ENCODE data around the gene RIC8B.
A peak's percentile ranks its signal among the peaks of the same experiment; 100 is the strongest.
"Not testable (repeated sequence)": the region's sequence is repeated elsewhere in the genome, so short reads cannot be mapped to it uniquely, and the experiment has no call there.

The RIC8B gene

DNA sequence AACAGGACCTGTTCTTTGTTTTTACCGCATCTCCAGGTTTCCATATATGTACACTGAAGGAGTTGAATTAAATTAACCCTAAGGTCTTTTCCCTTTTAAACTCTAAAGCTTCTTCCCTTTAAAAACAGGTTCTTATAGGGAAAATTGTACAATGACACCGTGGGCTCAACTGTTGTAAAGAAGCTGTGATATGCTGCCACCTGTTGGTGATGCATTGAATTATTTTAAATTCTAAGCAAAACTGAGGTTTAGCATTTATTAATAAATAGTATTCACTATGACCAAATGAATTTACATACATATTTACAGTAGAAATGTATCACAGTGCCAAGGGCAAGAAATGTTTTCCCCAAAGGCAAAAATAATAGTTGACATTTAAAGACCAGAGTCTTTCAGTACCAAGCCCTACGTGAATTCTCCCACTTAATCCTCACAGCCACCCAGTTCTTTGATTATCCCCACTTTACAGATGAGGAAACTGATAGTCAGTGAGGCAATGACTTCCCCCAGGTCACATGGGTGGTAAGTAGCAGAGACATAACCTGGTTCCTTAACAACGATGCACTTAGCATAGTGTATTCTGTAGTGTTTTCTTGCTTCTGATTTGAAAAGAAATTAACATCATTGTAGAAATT, 145.5 kb downstream of the RIC8B start:
- no peak overlapping the region for H3K4me3 ChIP-seq (ENCODE audit: low read depth, low read length)
- TF ChIP-seq, protein P1, sequence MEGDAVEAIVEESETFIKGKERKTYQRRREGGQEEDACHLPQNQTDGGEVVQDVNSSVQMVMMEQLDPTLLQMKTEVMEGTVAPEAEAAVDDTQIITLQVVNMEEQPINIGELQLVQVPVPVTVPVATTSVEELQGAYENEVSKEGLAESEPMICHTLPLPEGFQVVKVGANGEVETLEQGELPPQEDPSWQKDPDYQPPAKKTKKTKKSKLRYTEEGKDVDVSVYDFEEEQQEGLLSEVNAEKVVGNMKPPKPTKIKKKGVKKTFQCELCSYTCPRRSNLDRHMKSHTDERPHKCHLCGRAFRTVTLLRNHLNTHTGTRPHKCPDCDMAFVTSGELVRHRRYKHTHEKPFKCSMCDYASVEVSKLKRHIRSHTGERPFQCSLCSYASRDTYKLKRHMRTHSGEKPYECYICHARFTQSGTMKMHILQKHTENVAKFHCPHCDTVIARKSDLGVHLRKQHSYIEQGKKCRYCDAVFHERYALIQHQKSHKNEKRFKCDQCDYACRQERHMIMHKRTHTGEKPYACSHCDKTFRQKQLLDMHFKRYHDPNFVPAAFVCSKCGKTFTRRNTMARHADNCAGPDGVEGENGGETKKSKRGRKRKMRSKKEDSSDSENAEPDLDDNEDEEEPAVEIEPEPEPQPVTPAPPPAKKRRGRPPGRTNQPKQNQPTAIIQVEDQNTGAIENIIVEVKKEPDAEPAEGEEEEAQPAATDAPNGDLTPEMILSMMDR (IDR thresholded peaks at IDR 0.05; ENCODE audit: low read depth, low read length) = peak; percentile 28; the same call in 1 of the 2 replicates

DNA sequence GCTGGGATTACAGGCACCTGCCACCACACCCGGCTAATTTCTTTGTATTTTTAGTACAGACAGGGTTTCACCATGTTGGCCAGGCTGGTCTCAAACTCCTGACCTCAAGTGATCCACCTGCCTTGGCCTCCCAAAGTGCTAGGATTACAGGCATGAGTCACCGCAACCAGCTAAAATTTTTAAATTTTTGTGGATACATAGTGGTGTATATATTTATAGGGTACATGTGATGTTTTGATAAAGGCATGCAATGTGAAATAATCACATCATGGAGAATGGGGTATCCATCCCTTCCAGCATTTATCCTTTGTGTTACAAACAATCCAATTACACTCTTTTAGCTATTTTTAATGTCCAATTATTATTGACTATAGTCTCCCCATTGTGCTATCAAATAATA, 147.5 kb downstream of the RIC8B start:
- H3K4me3 ChIP-seq (ENCODE audit: low read depth, low read length) = not testable (repeated sequence)

DNA sequence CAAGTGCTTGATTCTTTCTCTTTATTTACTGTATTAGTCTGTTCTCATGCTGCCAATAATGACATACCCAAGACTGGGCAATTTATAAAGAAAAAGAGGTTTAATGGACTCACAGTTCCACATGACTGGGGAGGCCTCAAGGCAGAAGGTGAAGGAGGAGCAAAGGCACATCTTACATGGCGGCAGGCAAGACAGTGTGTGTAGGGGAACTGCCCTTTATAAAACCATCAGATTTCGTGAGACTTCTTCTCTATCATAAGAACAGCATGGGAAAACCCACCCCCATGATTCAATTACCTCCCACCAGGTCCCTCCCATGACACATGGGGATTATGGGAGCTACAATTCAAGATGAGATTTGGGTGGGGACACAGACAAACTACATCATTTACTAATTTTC, 149.1 kb downstream of the RIC8B start:
- not testable (repeated sequence) for H3K4me3 ChIP-seq (ENCODE audit: low read depth, low read length)

DNA sequence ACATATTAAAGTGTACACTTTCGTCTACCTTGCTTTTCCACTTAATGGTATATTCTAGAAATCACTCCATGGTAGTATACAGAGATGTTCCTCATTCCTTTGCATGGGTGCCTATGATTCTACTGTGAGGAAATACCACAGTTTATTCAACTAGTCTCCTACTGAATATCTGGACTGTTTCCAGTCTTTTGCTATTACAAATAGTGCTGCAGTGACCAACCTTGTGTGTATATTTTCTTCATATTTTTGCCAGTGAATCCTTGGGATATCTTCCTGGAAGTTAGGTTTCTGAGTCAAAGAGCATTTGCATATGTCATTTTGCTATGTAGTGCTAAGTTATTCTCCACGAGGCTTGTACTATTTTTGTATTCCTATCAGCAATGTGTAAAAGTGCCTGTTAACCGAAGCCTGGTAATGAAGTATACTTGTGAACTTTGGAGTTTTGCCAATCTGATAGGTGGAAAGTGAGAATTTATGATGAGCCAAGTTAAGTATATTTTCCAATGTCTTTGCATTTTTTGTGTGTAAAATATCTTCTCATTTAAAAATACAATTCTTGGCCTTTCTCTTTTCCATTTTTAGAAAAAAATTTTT, 149.9 kb downstream of the RIC8B start:
- TF ChIP-seq, protein P1 (IDR thresholded peaks at IDR 0.05; ENCODE audit: low read depth, low read length) = no peak
- H3K4me3 ChIP-seq (ENCODE audit: low read depth, low read length) = no peak overlapping the region

DNA sequence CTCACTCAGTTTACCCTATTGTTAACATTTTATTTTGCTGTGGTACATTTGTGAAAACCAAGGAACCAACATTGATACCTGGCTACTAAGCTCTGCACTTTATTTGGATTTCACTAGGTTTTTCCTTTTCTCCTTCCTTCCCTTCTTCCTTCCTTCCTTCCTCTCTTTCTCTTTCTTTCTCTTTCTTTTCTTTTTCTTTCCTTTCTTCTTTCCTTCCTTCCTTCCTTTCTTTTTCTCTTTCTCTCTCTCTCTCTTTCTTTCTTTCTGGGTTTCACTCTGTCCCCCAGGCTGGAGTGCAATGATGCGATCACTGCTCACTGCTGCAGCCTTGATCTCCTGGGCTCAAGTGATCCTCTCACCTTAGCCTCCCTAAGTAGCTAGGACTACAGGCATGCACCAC, 152.2 kb downstream of the RIC8B start:
- no peak overlapping the region for H3K4me3 ChIP-seq (ENCODE audit: low read depth, low read length)
- TF ChIP-seq, protein P1 (IDR thresholded peaks at IDR 0.05; ENCODE audit: low read depth, low read length) = no peak

DNA sequence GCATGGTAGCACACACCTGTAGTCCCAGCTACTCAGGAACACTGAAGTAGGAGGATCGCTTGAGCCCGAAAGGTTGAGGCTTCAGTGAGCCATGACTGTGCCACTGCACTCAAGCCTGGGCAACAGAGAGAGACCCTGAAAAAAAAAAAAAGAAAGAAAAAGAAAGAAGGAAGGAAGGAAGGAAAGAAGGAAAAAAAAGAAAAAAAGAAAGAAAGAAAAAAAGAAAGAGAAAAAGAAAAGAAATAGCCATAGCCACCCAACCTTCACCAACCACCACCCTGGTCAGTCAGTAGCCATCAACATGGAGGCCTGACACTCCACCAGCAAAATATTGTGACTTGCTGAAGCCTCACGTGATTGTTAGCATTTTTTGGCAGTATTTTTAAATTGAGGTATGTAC, 159.8 kb downstream of the RIC8B start:
- TF ChIP-seq, protein P1 (IDR thresholded peaks at IDR 0.05; ENCODE audit: low read depth, low read length) = no peak
- H3K4me3 ChIP-seq (ENCODE audit: low read depth, low read length) = no peak overlapping the region
